Right lobe of liver (tissue), 6 donors: ENCODE data around the gene UBC. TPM values are rescaled to one million over a fixed set of nuclear protein-coding genes. Genes with fewer than 3 reads are reported as not detected.

Experiments used
- ATAC-seq, 4 donors: fragments of 200-7000 bp; cut with Tn5 transposase; one replicate each; pipeline ENCODE4 v1.9.1; 2020; ENCODE audit warnings: mild to moderate bottlenecking in 4 of 4, moderate library complexity in 4 of 4
- DNase-seq, 3 donors: peaks; one replicate each; pipeline ENCODE4 v3.0.0-alpha.2; 2020
- H3K27ac ChIP-seq, 3 donors: fragments of 200-600 bp; one replicate each; pipeline ENCODE4 v1.8.0; 2022
- H3K27me3 ChIP-seq, 2 donors: fragments of 200-600 bp; one replicate each; pipeline ENCODE4 v1.8.0; 2022
- H3K36me3 ChIP-seq, 4 donors: fragments of 200-600 bp; sonication (generic) in 1 of 4; one replicate each; pipeline versions ENCODE4 v1.5.1 to v1.8.0; 2017 to 2022; ENCODE audit warnings: control low read depth in 1 of 4
- H3K4me1 ChIP-seq, 4 donors: fragments of 200-600 bp; sonication (generic) in 1 of 4; one replicate each; pipeline versions ENCODE4 v1.5.1 to v1.8.0; 2017 to 2022; ENCODE audit warnings: control low read depth in 1 of 4
- H3K4me3 ChIP-seq, 3 donors: fragments of 200-600 bp; one replicate each; pipeline ENCODE4 v1.8.0; 2022
- H3K9me3 ChIP-seq, 4 donors: fragments of 200-600 bp; sonication (generic) in 1 of 4; one replicate each; pipeline versions ENCODE4 v1.5.1 to v1.8.0; 2017 to 2022; ENCODE audit warnings: control low read depth in 1 of 4
- POLR2A ChIP-seq: fragments of 450-650 bp; IDR thresholded peaks from one replicate; pipeline ENCODE4 v1.6.1; 2017; ENCODE audit warnings: antibody characterized with exemption, mild to moderate bottlenecking
- WGBS: methylation state at CpG from one replicate; pipeline ENCODE4 v1.1.6; 2018; ENCODE audit warnings: low coverage, low lambda C conversion rate; ENCODE audit not compliant: insufficient coverage; ENCODE audit errors: missing lambda C conversion rate; 5-methylcytosine and 5-hydroxymethylcytosine counted together
- intact Hi-C, 2 donors: fragments of 100-400 bp; cut with DNase I; formaldehyde crosslinking; loops; one replicate each; pipeline versions ENCODE4 v1.11.2 to v1.14.1; 2022
- total RNA-seq, 6 experiments: library from RNA; depleted of rRNA in 2 of 6; stranded (reverse); fragments of >200 nt in 2 of 6; fragmentation: NEBNext Ultra II Directional in 3 of 6; extraction: Animal tissue kit (Norgen Biotek cat#: 25700) in 3 of 6; gene quantifications; one replicate each; pipeline versions ENCODE4 v1.1.0 to v1.2.4, GENCODE V29; 2016 to 2023
- TF ChIP-seq, protein P1 (sequence below), 4 donors: fragments of 200-600 bp in 3 of 4; fragments of 450-650 bp in 1 of 4; IDR thresholded peaks; one replicate each; pipeline versions ENCODE4 v1.5.1 to v1.8.0; 2016 to 2022; ENCODE audit warnings: antibody characterized with exemption in 4 of 4, mild to moderate bottlenecking in 2 of 4
- donor health status: DM: no; HTN: yes; CAD: no.
- donor health status: DM: no; HTN: no; CAD: no.
- donor health status: DM: no; HTN: no; CAD: no.
- donor health status: DM: no; HTN: yes; CAD: no.
- donor health status: DM: no; HTN: yes; CAD: no.

Gene UBC
- total RNA-seq, 6 experiments from 2014 or later, result 390 to 1,023 (median 604) TPM

DNA sequence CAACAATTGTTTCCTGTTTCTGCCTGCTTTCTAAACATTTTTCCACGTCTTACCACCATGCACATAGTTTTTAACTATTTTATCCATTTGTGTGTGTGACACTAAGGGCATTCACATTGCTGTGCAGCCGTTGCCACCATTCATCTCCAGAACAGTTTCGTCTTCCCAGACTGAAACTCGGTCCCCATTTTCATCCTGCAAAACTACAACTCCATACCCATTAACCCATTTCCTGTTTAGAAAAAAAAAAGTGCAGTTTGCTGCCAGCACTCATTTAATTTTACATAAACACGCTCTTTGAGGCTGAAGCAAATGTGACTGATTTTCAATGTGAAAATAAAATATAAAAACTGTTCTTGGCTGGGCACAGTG is 15.5 kb downstream of the UBC start:
- TF ChIP-seq, protein P1, sequence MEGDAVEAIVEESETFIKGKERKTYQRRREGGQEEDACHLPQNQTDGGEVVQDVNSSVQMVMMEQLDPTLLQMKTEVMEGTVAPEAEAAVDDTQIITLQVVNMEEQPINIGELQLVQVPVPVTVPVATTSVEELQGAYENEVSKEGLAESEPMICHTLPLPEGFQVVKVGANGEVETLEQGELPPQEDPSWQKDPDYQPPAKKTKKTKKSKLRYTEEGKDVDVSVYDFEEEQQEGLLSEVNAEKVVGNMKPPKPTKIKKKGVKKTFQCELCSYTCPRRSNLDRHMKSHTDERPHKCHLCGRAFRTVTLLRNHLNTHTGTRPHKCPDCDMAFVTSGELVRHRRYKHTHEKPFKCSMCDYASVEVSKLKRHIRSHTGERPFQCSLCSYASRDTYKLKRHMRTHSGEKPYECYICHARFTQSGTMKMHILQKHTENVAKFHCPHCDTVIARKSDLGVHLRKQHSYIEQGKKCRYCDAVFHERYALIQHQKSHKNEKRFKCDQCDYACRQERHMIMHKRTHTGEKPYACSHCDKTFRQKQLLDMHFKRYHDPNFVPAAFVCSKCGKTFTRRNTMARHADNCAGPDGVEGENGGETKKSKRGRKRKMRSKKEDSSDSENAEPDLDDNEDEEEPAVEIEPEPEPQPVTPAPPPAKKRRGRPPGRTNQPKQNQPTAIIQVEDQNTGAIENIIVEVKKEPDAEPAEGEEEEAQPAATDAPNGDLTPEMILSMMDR (IDR thresholded peaks at IDR 0.05), result no peak
- TF ChIP-seq POLR2A, result no peak
- no peaks in the 10 kb centered on the region for H3K27me3 ChIP-seq
- no peak overlapping the region for H3K4me3 ChIP-seq
- DNase-seq, result no peak
- intact Hi-C loops, result loop anchor here in 1 of 2 donors (10.0 kb wide), 1 partner anchor 114 kb away; no protein-coding TSS in a partner anchor
- peak in 3 of 4 donors; percentile 2 to 11 (median 8) for ATAC-seq
- H3K36me3 ChIP-seq, result no peaks in the 10 kb centered on the region
- H3K9me3 ChIP-seq, result no peaks in the 10 kb centered on the region
- H3K4me1 ChIP-seq, result peaks cover 0 to 40% (median 12%) of the 10 kb centered on the region in 4 donors
- H3K27ac ChIP-seq, result peak overlapping the region; percentile 65 to 84 (median 79)
- 14% methylated on average over 5 of the region's 5 CpGs for WGBS

DNA sequence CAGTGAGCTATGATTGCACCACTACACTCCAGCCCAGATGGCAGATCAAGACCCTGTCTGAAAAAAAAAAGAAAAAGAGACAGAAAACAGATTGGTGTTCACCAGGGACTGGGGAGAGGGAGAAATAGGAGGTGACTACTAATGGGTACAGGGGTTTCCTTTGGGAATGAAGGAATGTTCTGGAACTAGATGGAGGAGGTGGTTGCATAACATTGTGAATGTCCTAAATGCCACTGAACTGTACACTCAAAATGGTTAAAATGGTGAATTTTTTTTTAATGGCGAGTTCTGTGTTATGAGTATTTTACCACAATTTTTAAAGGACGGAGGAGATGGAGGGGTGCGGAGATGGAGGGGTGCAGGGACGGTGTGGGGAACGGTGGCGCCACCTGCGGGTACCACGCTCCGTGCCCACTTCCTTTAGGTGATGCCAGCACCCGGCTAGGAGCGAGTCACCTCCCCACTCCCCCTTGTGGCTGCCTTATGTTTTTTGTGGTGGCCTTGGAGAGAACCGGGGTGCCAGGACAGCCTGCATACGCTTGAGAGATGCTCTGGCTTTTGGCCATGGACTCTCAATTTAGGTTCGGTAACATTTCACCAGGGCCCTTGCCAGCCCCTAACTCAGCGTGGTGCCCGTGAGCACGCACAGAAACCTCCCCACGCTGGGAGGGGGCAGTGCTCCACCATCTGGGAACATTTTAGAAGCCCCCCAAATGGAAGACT is 16.1 kb downstream of the UBC start:
- ATAC-seq (peak; percentile 59 to 82 (median 75)), DNase-seq (peak; percentile 51 to 80 (median 78))
- H3K27me3 ChIP-seq, result no peaks in the 10 kb centered on the region
- H3K9me3 ChIP-seq, result no peaks in the 10 kb centered on the region
- WGBS, result 9% methylated on average over 10 of the region's 18 CpGs
- intact Hi-C loops, result loop anchor here in 1 of 2 donors (10.0 kb wide), 1 partner anchor 114 kb away; no protein-coding TSS in a partner anchor
- TF ChIP-seq, protein P1 (IDR thresholded peaks at IDR 0.05), result peak; percentile 49 to 67 (median 60)
- TF ChIP-seq POLR2A, result no peak
- H3K36me3 ChIP-seq, result no peaks in the 10 kb centered on the region
- H3K4me3 ChIP-seq, result no peak overlapping the region
- peak overlapping the region; percentile 65 to 84 (median 79) for H3K27ac ChIP-seq
- H3K4me1 ChIP-seq, result peaks cover 0 to 40% (median 12%) of the 10 kb centered on the region in 4 donors

DNA sequence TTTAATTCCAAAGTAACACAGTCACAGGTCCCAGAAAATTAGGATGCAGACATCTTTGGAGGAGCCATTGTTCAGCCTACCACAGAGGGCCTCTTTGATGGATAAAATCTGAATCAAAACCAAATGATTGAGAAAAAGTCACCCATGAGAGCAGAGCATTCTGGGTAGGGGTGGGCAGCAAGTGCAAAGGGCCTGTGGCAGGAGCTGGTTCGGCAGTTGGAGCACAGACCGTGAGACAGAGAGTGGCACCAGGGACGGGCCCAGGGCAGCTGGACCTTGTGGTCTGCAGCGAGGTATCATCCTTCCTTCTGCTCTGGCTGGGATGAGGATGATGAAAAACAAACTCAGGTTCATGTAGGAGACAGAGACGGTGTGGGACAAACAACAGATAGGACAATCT is 18.0 kb downstream of the UBC start:
- no peak for TF ChIP-seq POLR2A
- TF ChIP-seq, protein P1 (IDR thresholded peaks at IDR 0.05), result no peak
- DNase-seq (no peak), ATAC-seq (no peak)
- 75% methylated on average over 4 of the region's 5 CpGs for WGBS
- Histone ChIP-seq H3K9me3 (no peaks in the 10 kb centered on the region), H3K4me3 (no peak overlapping the region), H3K27ac (no peak overlapping the region), H3K27me3 (no peaks in the 10 kb centered on the region), H3K36me3 (no peaks in the 10 kb centered on the region), H3K4me1 (peaks cover 0 to 38% (median 11%) of the 10 kb centered on the region in 4 donors)
- intact Hi-C loops, result loop anchor here in 1 of 2 donors (10.0 kb wide), 1 partner anchor 112 kb away; no protein-coding TSS in a partner anchor

DNA sequence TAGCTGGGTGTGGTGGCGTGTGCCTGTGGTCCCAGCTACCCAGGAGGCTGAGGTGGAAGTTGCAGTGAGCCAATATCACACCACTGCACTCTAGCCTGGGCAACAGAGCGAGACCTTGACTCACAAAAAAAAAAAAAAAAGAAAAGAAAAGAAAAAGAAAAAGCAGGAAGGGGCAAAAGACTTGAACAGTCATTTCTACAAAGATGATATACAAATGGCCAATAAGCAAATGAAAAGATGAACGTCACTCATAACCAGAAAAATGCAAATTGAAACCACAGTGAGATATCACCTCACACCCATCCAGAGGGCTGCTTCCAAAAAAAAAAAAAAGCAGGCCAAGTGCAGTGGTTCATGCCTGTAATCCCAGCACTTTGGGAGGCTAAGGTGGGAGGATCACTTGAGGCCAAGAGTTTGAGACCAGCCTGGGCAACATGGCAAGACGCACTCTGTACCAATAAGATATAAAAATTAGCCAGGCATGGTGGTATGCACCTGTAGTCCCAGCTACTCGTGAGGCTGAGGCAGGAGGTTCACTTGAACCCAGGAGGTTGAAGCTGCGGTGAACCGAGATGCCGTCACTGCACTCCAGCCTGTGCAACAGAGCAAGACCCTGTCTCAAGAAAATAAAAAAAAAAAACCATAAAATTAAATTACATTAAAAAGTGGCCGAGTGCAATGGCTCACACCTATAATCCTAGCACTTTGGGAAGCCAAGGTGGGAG is 20.5 kb downstream of the UBC start:
- Histone ChIP-seq H3K9me3 (no peaks in the 10 kb centered on the region), H3K4me3 (no peak overlapping the region), H3K4me1 (peaks cover 0 to 19% (median 4%) of the 10 kb centered on the region in 4 donors), H3K27me3 (no peaks in the 10 kb centered on the region), H3K27ac (no peak overlapping the region), H3K36me3 (no peaks in the 10 kb centered on the region)
- WGBS, result 91% methylated on average over 6 of the region's 9 CpGs
- DNase-seq (no peak), ATAC-seq (no peak)
- intact Hi-C loops, result loop anchor here in 1 of 2 donors (10.0 kb wide), 1 partner anchor 109 kb away; no protein-coding TSS in a partner anchor
- TF ChIP-seq, protein P1 (IDR thresholded peaks at IDR 0.05), result no peak
